ENCODE measurements around the gene TYSND1.
A peak's percentile ranks its signal among the peaks of the same experiment; 100 is the strongest.
"Not testable (repeated sequence)": the region's sequence is repeated elsewhere in the genome, so short reads cannot be mapped to it uniquely, and the experiment has no call there.

The TYSND1 gene

GRCh38 chr10:70109064-70109729, 37.3 kb downstream of the TYSND1 start:
- no peak for DNase-seq
- H3K27ac ChIP-seq = no peak overlapping the region
- TF ChIP-seq CTCF (IDR thresholded peaks at IDR 0.05; ENCODE audit: low read depth, low read length, missing control alignments) = no peak
- no peaks in the 10 kb centered on the region for H3K27me3 ChIP-seq (replicated peaks)
- peaks cover 13% of the 10 kb centered on the region for H3K36me3 ChIP-seq (replicated peaks)
- in situ Hi-C loops (cut with HindIII; ENCODE audit: low pct_ligation_motif_present, low sequenced_read_pairs) = no loop called here
- no peak overlapping the region for H3K4me3 ChIP-seq (ENCODE audit: low read depth, low read length)

- no peak for DNase-seq
- in situ Hi-C loops (cut with HindIII; ENCODE audit: low pct_ligation_motif_present, low sequenced_read_pairs) = no loop called here
- peak; percentile 79 for TF ChIP-seq CTCF (IDR thresholded peaks at IDR 0.05; ENCODE audit: low read depth, low read length, missing control alignments)
- H3K4me3 ChIP-seq (ENCODE audit: low read depth, low read length) = no peak overlapping the region
- no peaks in the 10 kb centered on the region for H3K27me3 ChIP-seq (replicated peaks)
- no peak overlapping the region for H3K27ac ChIP-seq
- no peaks in the 10 kb centered on the region for H3K36me3 ChIP-seq (replicated peaks)
These were observed 39.3 kb downstream of the TYSND1 start for GRCh38 chr10:70106958-70107791.

- TF ChIP-seq CTCF (IDR thresholded peaks at IDR 0.05; ENCODE audit: low read depth, low read length, missing control alignments) = no peak
- Histone ChIP-seq H3K27me3 (replicated peaks) (no peaks in the 10 kb centered on the region), H3K27ac (no peak overlapping the region), H3K36me3 (replicated peaks) (peaks cover 6% of the 10 kb centered on the region), H3K4me3 (ENCODE audit: low read depth, low read length) (no peak overlapping the region)
- DNase-seq = no peak
- in situ Hi-C loops (cut with HindIII; ENCODE audit: low pct_ligation_motif_present, low sequenced_read_pairs) = no loop called here
These were observed 44.8 kb downstream of the TYSND1 start for GRCh38 chr10:70101668-70102067.

DNA sequence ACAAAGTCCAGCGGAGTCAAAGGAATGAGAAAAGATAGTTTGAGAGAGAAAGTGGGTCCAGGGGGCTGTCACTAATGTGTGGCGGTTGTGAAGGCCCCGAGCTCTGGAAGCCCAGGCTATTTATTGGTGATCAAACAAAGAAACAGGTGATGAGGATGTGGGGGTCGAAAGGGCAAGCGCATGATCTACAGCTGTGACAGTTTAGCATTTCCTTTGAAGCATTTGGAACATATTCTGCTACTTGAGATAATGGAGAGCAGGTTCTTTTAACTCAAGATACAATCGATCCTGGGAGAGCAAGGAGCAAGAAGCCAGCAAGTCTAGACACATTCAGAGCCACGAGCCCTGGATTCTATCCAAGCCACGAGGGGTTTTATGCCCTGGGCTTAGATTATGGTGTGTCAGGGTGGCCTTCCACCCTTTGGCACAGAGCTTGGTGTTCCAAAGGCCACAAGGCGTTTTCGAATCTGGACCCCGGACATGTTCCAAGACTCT, 45.4 kb downstream of the TYSND1 start:
- H3K27me3 ChIP-seq (replicated peaks); in situ Hi-C loops (cut with HindIII; ENCODE audit: low pct_ligation_motif_present, low sequenced_read_pairs); H3K27ac ChIP-seq; H3K4me3 ChIP-seq (ENCODE audit: low read depth, low read length); DNase-seq; H3K36me3 ChIP-seq (replicated peaks): not testable (repeated sequence)

- Histone ChIP-seq H3K27me3 (replicated peaks) (no peaks in the 10 kb centered on the region), H3K27ac (no peak overlapping the region), H3K36me3 (replicated peaks) (peaks cover 9% of the 10 kb centered on the region), H3K4me3 (ENCODE audit: low read depth, low read length) (no peak overlapping the region)
- in situ Hi-C loops (cut with HindIII; ENCODE audit: low pct_ligation_motif_present, low sequenced_read_pairs) = no loop called here
- TF ChIP-seq CTCF (IDR thresholded peaks at IDR 0.05; ENCODE audit: low read depth, low read length, missing control alignments) = no peak
- no peak for DNase-seq
These were observed 48.2 kb downstream of the TYSND1 start for GRCh38 chr10:70098271-70098670.

DNA sequence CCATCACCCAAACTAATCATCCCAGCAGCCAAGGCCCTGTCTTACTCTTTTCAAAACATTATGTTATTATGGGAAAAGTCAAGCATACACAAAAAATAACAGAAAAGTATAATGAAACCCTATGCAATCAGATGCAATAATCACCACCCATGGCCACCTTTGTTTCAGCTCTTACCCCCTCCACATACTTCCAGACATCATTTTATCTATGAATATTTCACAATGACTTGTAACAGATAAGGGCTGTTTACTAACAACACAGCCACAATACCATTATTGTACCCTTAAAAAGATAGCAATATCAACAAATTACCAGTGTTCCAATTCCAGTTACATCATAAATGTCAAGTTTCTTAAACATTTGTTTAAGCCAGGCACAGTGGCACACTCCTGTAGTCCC, 49.0 kb downstream of the TYSND1 start:
- H3K27ac ChIP-seq = no peak overlapping the region
- no peak overlapping the region for H3K4me3 ChIP-seq (ENCODE audit: low read depth, low read length)
- no peaks in the 10 kb centered on the region for H3K27me3 ChIP-seq (replicated peaks)
- in situ Hi-C loops (cut with HindIII; ENCODE audit: low pct_ligation_motif_present, low sequenced_read_pairs) = no loop called here
- peaks cover 9% of the 10 kb centered on the region for H3K36me3 ChIP-seq (replicated peaks)
- DNase-seq = no peak
- TF ChIP-seq CTCF (IDR thresholded peaks at IDR 0.05; ENCODE audit: low read depth, low read length, missing control alignments) = no peak
